Muscle layer of duodenum (tissue), 2 donors: Measurements from ENCODE around the gene TMEM178B.

Source experiments
- H3K27ac ChIP-seq: one replicate; pipeline ENCODE4 v1.7.0; 2013; ENCODE audit warnings: mild to moderate bottlenecking, low read length
- H3K27me3 ChIP-seq: one replicate; pipeline ENCODE4 v1.7.0; 2013; ENCODE audit warnings: low read depth, mild to moderate bottlenecking, control low read depth, low read length
- H3K36me3 ChIP-seq, 2 donors: one replicate each; pipeline ENCODE4 v1.7.0; 2013; ENCODE audit warnings: low read length in 2 of 2, control low read depth in 1 of 2, mild to moderate bottlenecking in 1 of 2; ENCODE audit not compliant: insufficient read depth in 2 of 2, control insufficient read depth in 1 of 2
- H3K4me1 ChIP-seq, 2 donors: one replicate each; pipeline ENCODE4 v1.7.0; 2013; ENCODE audit warnings: low read length in 2 of 2, mild to moderate bottlenecking in 2 of 2, control low read depth in 1 of 2, moderate library complexity in 1 of 2; ENCODE audit not compliant: insufficient read depth in 2 of 2, control insufficient read depth in 1 of 2
- H3K4me3 ChIP-seq, 2 donors: one replicate each; pipeline ENCODE4 v1.7.0; 2013; ENCODE audit warnings: low read length in 2 of 2, low read depth in 1 of 2, mild to moderate bottlenecking in 1 of 2
- H3K9me3 ChIP-seq, 2 donors: one replicate each; pipeline ENCODE4 v1.7.0; 2013; ENCODE audit warnings: low read length in 2 of 2, control low read depth in 1 of 2, mild to moderate bottlenecking in 1 of 2; ENCODE audit not compliant: control insufficient read depth in 1 of 2
- donor health status: healthy.

Gene TMEM178B

GRCh38 chr7:141300816-141301215 is 227.0 kb downstream of the TMEM178B start:
- Histone ChIP-seq H3K4me1 (no peaks in the 10 kb centered on the region), H3K4me3 (no peak overlapping the region), H3K27ac (no peak overlapping the region), H3K27me3 (no peaks in the 10 kb centered on the region), H3K9me3 (no peaks in the 10 kb centered on the region), H3K36me3 (no peaks in the 10 kb centered on the region)

- Histone ChIP-seq H3K36me3 (no peaks in the 10 kb centered on the region), H3K4me3 (no peak overlapping the region)
These were observed 227.7 kb downstream of the TMEM178B start for GRCh38 chr7:141301544-141301943.

GRCh38 chr7:141302617-141303016 is 228.8 kb downstream of the TMEM178B start:
- H3K27ac ChIP-seq, result no peak overlapping the region
- no peaks in the 10 kb centered on the region for H3K36me3 ChIP-seq

More at GRCh38 chr7:141301544-141301943, 227.7 kb downstream of the TMEM178B start:
- H3K27me3 ChIP-seq, result no peaks in the 10 kb centered on the region
- no peak overlapping the region for H3K27ac ChIP-seq
- H3K9me3 ChIP-seq, result no peaks in the 10 kb centered on the region
- H3K4me1 ChIP-seq, result no peaks in the 10 kb centered on the region

GRCh38 chr7:141304291-141304690 is 230.4 kb downstream of the TMEM178B start:
- Histone ChIP-seq H3K36me3 (no peaks in the 10 kb centered on the region), H3K4me1 (no peaks in the 10 kb centered on the region), H3K9me3 (no peaks in the 10 kb centered on the region), H3K27me3 (no peaks in the 10 kb centered on the region), H3K4me3 (no peak overlapping the region), H3K27ac (no peak overlapping the region)

More at GRCh38 chr7:141302617-141303016, 228.8 kb downstream of the TMEM178B start:
- H3K9me3 ChIP-seq, result no peaks in the 10 kb centered on the region
- H3K4me3 ChIP-seq, result no peak overlapping the region
- H3K4me1 ChIP-seq, result no peaks in the 10 kb centered on the region
- H3K27me3 ChIP-seq, result no peaks in the 10 kb centered on the region

- H3K36me3 ChIP-seq, result no peaks in the 10 kb centered on the region
- H3K27ac ChIP-seq, result no peak overlapping the region
- no peak overlapping the region for H3K4me3 ChIP-seq
- no peaks in the 10 kb centered on the region for H3K9me3 ChIP-seq
- no peaks in the 10 kb centered on the region for H3K27me3 ChIP-seq
- no peaks in the 10 kb centered on the region for H3K4me1 ChIP-seq
These were observed 232.2 kb downstream of the TMEM178B start for GRCh38 chr7:141306081-141306480.

GRCh38 chr7:141312395-141312794 is 238.5 kb downstream of the TMEM178B start:
- no peak overlapping the region for H3K4me3 ChIP-seq
- no peak overlapping the region for H3K27ac ChIP-seq
- H3K36me3 ChIP-seq, result no peaks in the 10 kb centered on the region
- no peaks in the 10 kb centered on the region for H3K9me3 ChIP-seq
- no peaks in the 10 kb centered on the region for H3K4me1 ChIP-seq
- H3K27me3 ChIP-seq, result no peaks in the 10 kb centered on the region

- no peak overlapping the region for H3K27ac ChIP-seq
- H3K36me3 ChIP-seq, result no peaks in the 10 kb centered on the region
- H3K27me3 ChIP-seq, result no peaks in the 10 kb centered on the region
- no peaks in the 10 kb centered on the region for H3K9me3 ChIP-seq
- H3K4me3 ChIP-seq, result no peak overlapping the region
- no peaks in the 10 kb centered on the region for H3K4me1 ChIP-seq
These were observed 239.1 kb downstream of the TMEM178B start for GRCh38 chr7:141312828-141313521.

- Histone ChIP-seq H3K27ac (no peak overlapping the region), H3K4me3 (no peak overlapping the region), H3K36me3 (no peaks in the 10 kb centered on the region), H3K27me3 (no peaks in the 10 kb centered on the region), H3K9me3 (no peaks in the 10 kb centered on the region), H3K4me1 (no peaks in the 10 kb centered on the region)
These were observed 240.0 kb downstream of the TMEM178B start for GRCh38 chr7:141313896-141314295.

GRCh38 chr7:141317033-141317585 is 243.2 kb downstream of the TMEM178B start:
- H3K4me3 ChIP-seq, result no peak overlapping the region
- H3K27ac ChIP-seq, result no peak overlapping the region
- H3K4me1 ChIP-seq, result no peaks in the 10 kb centered on the region

GRCh38 chr7:141320287-141320686 is 246.4 kb downstream of the TMEM178B start:
- no peaks in the 10 kb centered on the region for H3K36me3 ChIP-seq
- H3K27ac ChIP-seq, result no peak overlapping the region
- no peaks in the 10 kb centered on the region for H3K27me3 ChIP-seq
- H3K4me1 ChIP-seq, result no peaks in the 10 kb centered on the region
- no peak overlapping the region for H3K4me3 ChIP-seq
- no peaks in the 10 kb centered on the region for H3K9me3 ChIP-seq

More at GRCh38 chr7:141317033-141317585, 243.2 kb downstream of the TMEM178B start:
- no peaks in the 10 kb centered on the region for H3K27me3 ChIP-seq
- H3K36me3 ChIP-seq, result no peaks in the 10 kb centered on the region
- no peaks in the 10 kb centered on the region for H3K9me3 ChIP-seq

- Histone ChIP-seq H3K9me3 (no peaks in the 10 kb centered on the region), H3K27me3 (no peaks in the 10 kb centered on the region), H3K4me3 (no peak overlapping the region), H3K36me3 (no peaks in the 10 kb centered on the region), H3K4me1 (no peaks in the 10 kb centered on the region), H3K27ac (no peak overlapping the region)
These were observed 248.5 kb downstream of the TMEM178B start for GRCh38 chr7:141322383-141322782.

GRCh38 chr7:141323826-141324225 is 250.0 kb downstream of the TMEM178B start:
- H3K27ac ChIP-seq, result no peak overlapping the region
- no peaks in the 10 kb centered on the region for H3K27me3 ChIP-seq
- no peaks in the 10 kb centered on the region for H3K9me3 ChIP-seq
- H3K4me3 ChIP-seq, result no peak overlapping the region
- H3K36me3 ChIP-seq, result no peaks in the 10 kb centered on the region
- H3K4me1 ChIP-seq, result no peaks in the 10 kb centered on the region
